Measurements from ENCODE around the gene KMT2D. TPM values are rescaled to one million over a fixed set of nuclear protein-coding genes. Genes with fewer than 3 reads are reported as not detected.

KMT2D gene
- total and polyA plus RNA-seq, 2 donors (not counting 3 experiments of a cell fraction or from before 2014, with no cell fraction given) = 15.1 to 120 TPM

GRCh38 chr12:49030119-49030518 is 30.5 kb downstream of the KMT2D start:
- dilution Hi-C loops (cut with MboI; ENCODE audit: extremely low pct_ligation_motif_present, low sequenced_read_pairs) (no loop called here), intact Hi-C loops (cut with micrococcal nuclease) (no loop called here)
- Histone ChIP-seq H3K79me2 (ENCODE audit: control insufficient read depth, insufficient read depth, low read length) (no peaks in the 10 kb centered on the region), H2AFZ (ENCODE audit: low read depth, low read length) (no peak overlapping the region), H3K4me3 (replicated peaks in 1 of 3; ENCODE audit: insufficient read depth in 1 of 3, low read depth in 1 of 3, low read length in 3 of 3) (no peak overlapping the region), H3K9me1 (replicated peaks; ENCODE audit: control insufficient read depth, extremely low read depth, insufficient read depth, low read length) (no peaks in the 10 kb centered on the region), H3K27me3 (ENCODE audit: control insufficient read depth in 2 of 2, insufficient read depth in 2 of 2, low read length in 2 of 2) (no peaks in the 10 kb centered on the region), H3K36me3 (ENCODE audit: control insufficient read depth in 2 of 2, extremely low read depth in 1 of 2, insufficient read depth in 2 of 2, low read length in 2 of 2) (peaks cover 40 to 78% of the 10 kb centered on the region in 2 experiments), H3K27ac (ENCODE audit: insufficient read depth, low read depth, low read length) (no peak overlapping the region), H3K9me3 (replicated peaks; ENCODE audit: control insufficient read depth, insufficient read depth, low read length) (no peaks in the 10 kb centered on the region), H4K20me1 (replicated peaks; ENCODE audit: control insufficient read depth, extremely low read depth, insufficient read depth, low read length) (no peaks in the 10 kb centered on the region), H3K4me2 (ENCODE audit: insufficient read depth, low read length) (no peak overlapping the region), H3K4me1 (ENCODE audit: control insufficient read depth, extremely low read depth, insufficient read depth, low read length) (no peaks in the 10 kb centered on the region), H3K9ac (replicated peaks; ENCODE audit: extremely low read depth, insufficient read depth, low read length) (no peak overlapping the region)
- CTCF ChIA-PET = interaction anchor here (0.7 to 2.2 kb wide), 5 partner anchors 10 to 70 kb away, joined by 3 to 8 read pairs (median 4); no protein-coding TSS in a partner anchor
- TF ChIP-seq, protein P1, sequence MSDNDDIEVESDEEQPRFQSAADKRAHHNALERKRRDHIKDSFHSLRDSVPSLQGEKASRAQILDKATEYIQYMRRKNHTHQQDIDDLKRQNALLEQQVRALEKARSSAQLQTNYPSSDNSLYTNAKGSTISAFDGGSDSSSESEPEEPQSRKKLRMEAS (IDR thresholded peaks at IDR 0.05; ENCODE audit: insufficient read depth, insufficient read length) = no peak
- TF ChIP-seq POLR2A (IDR thresholded peaks at IDR 0.05; ENCODE audit: low read depth, low read length) = no peak
- TF ChIP-seq FOS (IDR thresholded peaks at IDR 0.05; ENCODE audit: borderline replicate concordance, insufficient read depth, low read length) = no peak
- no peak for TF ChIP-seq EZH2 (IDR thresholded peaks at IDR 0.05; ENCODE audit: borderline replicate concordance, low read depth, low read length, severe bottlenecking)
- no peak for TF ChIP-seq GATA2 (IDR thresholded peaks at IDR 0.05; ENCODE audit: insufficient read depth, insufficient read length, low read depth, low read length)
- no peak for TF ChIP-seq JUN (IDR thresholded peaks at IDR 0.05; ENCODE audit: borderline replicate concordance, insufficient read depth, insufficient read length, low read depth)
- no peak for TF ChIP-seq POLR2AphosphoS5 (IDR thresholded peaks at IDR 0.05; ENCODE audit: insufficient read depth, low read depth, low read length)
- TF ChIP-seq, protein P2, sequence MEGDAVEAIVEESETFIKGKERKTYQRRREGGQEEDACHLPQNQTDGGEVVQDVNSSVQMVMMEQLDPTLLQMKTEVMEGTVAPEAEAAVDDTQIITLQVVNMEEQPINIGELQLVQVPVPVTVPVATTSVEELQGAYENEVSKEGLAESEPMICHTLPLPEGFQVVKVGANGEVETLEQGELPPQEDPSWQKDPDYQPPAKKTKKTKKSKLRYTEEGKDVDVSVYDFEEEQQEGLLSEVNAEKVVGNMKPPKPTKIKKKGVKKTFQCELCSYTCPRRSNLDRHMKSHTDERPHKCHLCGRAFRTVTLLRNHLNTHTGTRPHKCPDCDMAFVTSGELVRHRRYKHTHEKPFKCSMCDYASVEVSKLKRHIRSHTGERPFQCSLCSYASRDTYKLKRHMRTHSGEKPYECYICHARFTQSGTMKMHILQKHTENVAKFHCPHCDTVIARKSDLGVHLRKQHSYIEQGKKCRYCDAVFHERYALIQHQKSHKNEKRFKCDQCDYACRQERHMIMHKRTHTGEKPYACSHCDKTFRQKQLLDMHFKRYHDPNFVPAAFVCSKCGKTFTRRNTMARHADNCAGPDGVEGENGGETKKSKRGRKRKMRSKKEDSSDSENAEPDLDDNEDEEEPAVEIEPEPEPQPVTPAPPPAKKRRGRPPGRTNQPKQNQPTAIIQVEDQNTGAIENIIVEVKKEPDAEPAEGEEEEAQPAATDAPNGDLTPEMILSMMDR (IDR thresholded peaks at IDR 0.05; ENCODE audit: extremely low read depth in 1 of 2, insufficient read depth in 1 of 2, low read depth in 1 of 2, low read length in 2 of 2) = no peak
- TF ChIP-seq MYC (IDR thresholded peaks at IDR 0.05; ENCODE audit: low read depth, low read length) = no peak
- no peak for DNase-seq (ENCODE audit: low read depth, low spot score)
- POLR2A ChIA-PET = no interaction called here
- no peak for FAIRE-seq
- BruUV-seq (replicated peaks) = no TSS peak

Measured in endothelial cell of umbilical vein (primary cell).